B cell (primary cell): ENCODE results near the gene SLC25A13. TPM values are rescaled to one million over a fixed set of nuclear protein-coding genes. Genes with fewer than 3 reads are reported as not detected.

Experiments
- ATAC-seq: fragments of 200-7000 bp; cut with Tn5 transposase; one replicate; pipeline ENCODE4 v1.10.0; 2021; ENCODE audit warnings: low read depth, mild to moderate bottlenecking, moderate number of reproducible peaks, moderate library complexity
- CTCF ChIA-PET: fragments of 350-600 bp; sonication (Branson Sonifier 250); formaldehyde crosslinking; loops from one replicate; lab custom pipeline; 2021; ENCODE audit warnings: antibody characterized with exemption, inconsistent platforms; lab: Charles Lee
- POLR2A ChIA-PET: fragments of 350-600 bp; sonication (Branson Sonifier 250); formaldehyde crosslinking; loops from one replicate; lab custom pipeline; 2021; ENCODE audit warnings: antibody characterized with exemption; lab: Charles Lee
- DNase-seq: peaks from one replicate; pipeline ENCODE4 v3.0.0; 2013
- H2AFZ ChIP-seq: 2 replicates; pipeline ENCODE4 v1.6.1; 2012; ENCODE audit warnings: mild to moderate bottlenecking, low read depth, low read length; ENCODE audit not compliant: insufficient read depth, poor library complexity, severe bottlenecking
- H3K27ac ChIP-seq, 2 donors: 1 replicate in 1 of 2; 2 replicates in 1 of 2; pipeline ENCODE4 v1.5.1; 2012 to 2013; ENCODE audit warnings: low read length in 2 of 2, mild to moderate bottlenecking in 2 of 2, moderate library complexity in 1 of 2
- H3K27me3 ChIP-seq, 4 experiments: fragments of 200-600 bp in 1 of 4; sonication (generic) in 1 of 4; replicated peaks in 1 of 4; 1 replicate in 2 of 4; 2 replicates in 2 of 4; pipeline versions ENCODE4 v1.6.1 to v1.7.0; 2013 to 2016; ENCODE audit warnings: low read length in 3 of 4, mild to moderate bottlenecking in 2 of 4, mixed read lengths in 1 of 4, moderate library complexity in 1 of 4; ENCODE audit not compliant: insufficient read depth in 4 of 4, control insufficient read depth in 3 of 4; ENCODE audit errors: control extremely low read depth in 1 of 4
- H3K36me3 ChIP-seq, 2 experiments: replicated peaks in 1 of 2; 1 replicate in 1 of 2; 2 replicates in 1 of 2; pipeline versions ENCODE4 v1.6.1 to v1.7.1; 2013; ENCODE audit warnings: low read length in 1 of 2; ENCODE audit not compliant: insufficient read depth in 2 of 2, control insufficient read depth in 1 of 2; ENCODE audit errors: control extremely low read depth in 1 of 2, extremely low read depth in 1 of 2
- H3K4me1 ChIP-seq, 2 donors: fragments of 200-600 bp in 1 of 2; sonication (generic) in 1 of 2; 1 replicate in 1 of 2; 2 replicates in 1 of 2; pipeline versions ENCODE4 v1.5.1 to v1.6.1; 2013 to 2017; ENCODE audit warnings: low read length in 2 of 2; ENCODE audit not compliant: control insufficient read depth in 2 of 2, insufficient read depth in 2 of 2
- H3K4me2 ChIP-seq: replicated peaks from 2 replicates; pipeline ENCODE3; 2012; ENCODE audit warnings: mild to moderate bottlenecking, low read depth, low read length; ENCODE audit not compliant: poor library complexity, severe bottlenecking
- H3K4me3 ChIP-seq, 5 experiments: fragments of 200-600 bp in 1 of 5; sonication (generic) in 1 of 5; 1 replicate in 3 of 5; 2 replicates in 2 of 5; pipeline versions ENCODE4 v1.5.1 to v1.7.0; 2011 to 2016; ENCODE audit warnings: low read length in 4 of 5, mild to moderate bottlenecking in 4 of 5, low read depth in 2 of 5, control low read depth in 1 of 5, moderate library complexity in 1 of 5; ENCODE audit not compliant: insufficient read depth in 1 of 5; ENCODE audit errors: control extremely low read depth in 1 of 5, extremely low read depth in 1 of 5
- H3K79me2 ChIP-seq: fragments of 200-600 bp; sonication (generic); one replicate; pipeline ENCODE4 v1.6.0; 2016; ENCODE audit warnings: low read length; ENCODE audit not compliant: control insufficient read depth, insufficient read depth
- H3K9ac ChIP-seq: fragments of 200-600 bp; sonication (generic); 2 replicates; pipeline ENCODE4 v1.6.1; 2017; ENCODE audit warnings: mild to moderate bottlenecking, low read length, moderate library complexity
- H3K9me3 ChIP-seq, 3 donors: one replicate each; pipeline versions ENCODE4 v1.6.1 to v1.7.1; 2013; ENCODE audit warnings: low read length in 2 of 3; ENCODE audit not compliant: control insufficient read depth in 2 of 3, insufficient read depth in 1 of 3; ENCODE audit errors: control extremely low read depth in 1 of 3
- H4K20me1 ChIP-seq: 2 replicates; pipeline ENCODE4 v1.6.0; 2012; ENCODE audit warnings: mild to moderate bottlenecking, low read length; ENCODE audit not compliant: insufficient read depth, control insufficient read depth, poor library complexity, severe bottlenecking
- H3K27ac Mint-ChIP-seq: one replicate; pipeline ENCODE4 v1.8.0; 2021; ENCODE audit warnings: mixed read lengths
- H3K27me3 Mint-ChIP-seq: one replicate; pipeline ENCODE4 v1.8.0; 2021; ENCODE audit warnings: mixed read lengths
- H3K4me1 Mint-ChIP-seq: one replicate; pipeline ENCODE4 v1.8.0; 2021; ENCODE audit warnings: mixed read lengths
- H3K4me3 Mint-ChIP-seq: one replicate; pipeline ENCODE4 v1.8.0; 2021; ENCODE audit warnings: mixed read lengths
- H3K9me3 Mint-ChIP-seq: one replicate; pipeline ENCODE4 v1.8.0; 2022; ENCODE audit warnings: mixed read lengths; ENCODE audit not compliant: insufficient read depth
- CTCF ChIP-seq: fragments of 200-600 bp; IDR thresholded peaks from one replicate; pipeline ENCODE4 v1.8.0; 2022; ENCODE audit warnings: antibody characterized with exemption, mild to moderate bottlenecking
- EZH2 ChIP-seq: IDR thresholded peaks from 2 replicates; pipeline ENCODE4 v1.6.1; 2012; ENCODE audit warnings: borderline replicate concordance, low read depth, mild to moderate bottlenecking, moderate library complexity, low read length; ENCODE audit not compliant: insufficient read depth, poor library complexity, severe bottlenecking
- WGBS: methylation state at CpG from one replicate; pipeline ENCODE4 v1.1.5; 2013; ENCODE audit warnings: missing lambda C conversion rate; ENCODE audit not compliant: insufficient coverage; 5-methylcytosine and 5-hydroxymethylcytosine counted together
- intact Hi-C: fragments of 100-400 bp; cut with micrococcal nuclease; formaldehyde crosslinking; loops from one replicate; pipeline ENCODE4 v1.10.0; 2022
- polyA plus RNA-seq: library from polyadenylated mRNA; depleted of rRNA; stranded (reverse); fragments of >200 nt; gene quantifications from 2 replicates; pipeline ENCODE4 v1.2.3, GENCODE V29; 2012
- total RNA-seq, 2 donors: library from RNA; stranded (reverse); fragments of 120-200 nt in 1 of 2; gene quantifications; 1 replicate in 1 of 2; 2 replicates in 1 of 2; pipeline versions ENCODE4 v1.2.3 to v1.2.4, GENCODE V29; 2013 to 2022

Gene SLC25A13
- total and polyA plus RNA-seq, 2 donors (not counting 1 experiment from before 2014, with no cell fraction given) = 12.5 to 30.9 TPM

- peaks cover 18% of the 10 kb centered on the region for H3K79me2 ChIP-seq
- ATAC-seq = no peak
These were observed 71.0 kb downstream of the SLC25A13 start for GRCh38 chr7:96250776-96251361.

More at GRCh38 chr7:96250776-96251361, 71.0 kb downstream of the SLC25A13 start:
- H4K20me1 ChIP-seq = no peaks in the 10 kb centered on the region
- Mint-ChIP-seq H3K4me3 (no peak overlapping the region), H3K4me1 (peaks cover 14% of the 10 kb centered on the region), H3K9me3 (peaks cover 9% of the 10 kb centered on the region), H3K27ac (no peak overlapping the region), H3K27me3 (no peaks in the 10 kb centered on the region)
- H3K9ac ChIP-seq = no peak overlapping the region
- WGBS = 80% methylated on average over 4 of the region's 7 CpGs
- ChIA-PET POLR2A (no interaction called here), CTCF (no interaction called here)
- no peak overlapping the region for H3K4me3 ChIP-seq
- H3K9me3 ChIP-seq = peaks cover under 1 to 7% (median 3%) of the 10 kb centered on the region in 3 donors
- no peak for TF ChIP-seq EZH2
- TF ChIP-seq CTCF = no peak
- H3K36me3 ChIP-seq = peaks cover 0 to 11% of the 10 kb centered on the region in 2 experiments
- peaks cover 4 to 7% of the 10 kb centered on the region in 2 donors for H3K4me1 ChIP-seq
- no peak overlapping the region for H3K4me2 ChIP-seq
- no peak overlapping the region for H3K27ac ChIP-seq
- H2AFZ ChIP-seq = no peak overlapping the region
- H3K27me3 ChIP-seq = no peaks in the 10 kb centered on the region
- intact Hi-C loops = no loop called here
- DNase-seq = peak; percentile 7
